SHP77 (cell line): Measurements from ENCODE around the gene IFNA10.
"Not testable (repeated sequence)": the region's sequence is repeated elsewhere in the genome, so short reads cannot be mapped to it uniquely, and the experiment has no call there.

Experiments
- DNase-seq, 2 experiments: peaks; one replicate each; lab custom pipeline; 2025; lab: John Stamatoyannopoulos, UW

The IFNA10 gene

DNA sequence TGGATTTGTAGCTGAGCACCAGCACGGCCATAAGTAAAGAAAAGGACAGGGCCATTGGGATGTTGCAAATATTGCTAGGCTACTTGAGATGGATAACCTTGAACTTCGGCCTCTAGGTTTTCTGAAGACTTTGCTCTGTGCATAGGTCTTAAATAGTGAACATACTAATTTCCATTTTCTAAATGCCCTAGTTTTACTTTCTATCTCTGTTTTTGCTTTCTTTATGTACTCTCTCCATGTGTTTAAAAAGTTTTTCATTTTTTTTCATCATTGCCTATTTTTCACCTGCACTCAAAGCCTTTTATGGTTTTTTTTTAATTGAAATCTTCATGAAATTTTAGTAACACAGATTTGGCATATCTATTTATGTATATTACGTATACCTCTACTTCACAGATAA, at the start of gene IFNA10:
TSS of gene IFNA10 (minus strand) at position 101 of the 400 bp plus-strand sequence. CDS start at position 55, 46 bp downstream.
- not testable (repeated sequence) for DNase-seq

GRCh38 chr9:21255538-21256212, 48.7 kb upstream of the IFNA10 start:
- no peak for DNase-seq

- peak in 1 of 2 experiments; percentile 22 for DNase-seq
These were observed 46.0 kb upstream of the IFNA10 start for GRCh38 chr9:21252721-21253547.

- DNase-seq, result no peak
These were observed 44.7 kb upstream of the IFNA10 start for GRCh38 chr9:21251638-21252037.

DNA sequence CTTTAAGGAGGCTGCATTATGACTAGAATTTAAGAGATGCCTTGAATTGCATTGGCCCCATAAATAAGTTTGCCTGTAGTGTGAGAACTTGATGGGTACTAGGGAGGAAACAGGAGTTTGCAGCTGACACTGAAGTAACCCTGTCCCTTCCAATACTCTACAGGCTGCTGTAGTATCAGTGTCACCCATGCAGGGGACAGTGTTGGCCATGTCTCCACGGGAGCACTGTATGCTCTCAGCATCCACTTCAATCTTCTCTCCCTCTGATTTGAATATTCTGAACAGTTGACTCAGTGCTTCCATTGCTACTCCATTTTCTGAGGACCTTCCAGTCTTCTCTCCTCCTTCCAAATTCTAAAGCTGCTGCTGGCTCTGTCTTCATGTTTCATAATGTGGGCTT, 44.2 kb upstream of the IFNA10 start:
- no peak for DNase-seq

- no peak for DNase-seq
These were observed 37.9 kb upstream of the IFNA10 start for GRCh38 chr9:21244836-21245235.

GRCh38 chr9:21239911-21240310, 33.0 kb upstream of the IFNA10 start, which contains the start of gene IFNA14:
Gene IFNA14, minus strand, starts transcription at chr9:21240005. Its CDS starts 70 bp downstream, at chr9:21239935.
- DNase-seq, result no peak

DNA sequence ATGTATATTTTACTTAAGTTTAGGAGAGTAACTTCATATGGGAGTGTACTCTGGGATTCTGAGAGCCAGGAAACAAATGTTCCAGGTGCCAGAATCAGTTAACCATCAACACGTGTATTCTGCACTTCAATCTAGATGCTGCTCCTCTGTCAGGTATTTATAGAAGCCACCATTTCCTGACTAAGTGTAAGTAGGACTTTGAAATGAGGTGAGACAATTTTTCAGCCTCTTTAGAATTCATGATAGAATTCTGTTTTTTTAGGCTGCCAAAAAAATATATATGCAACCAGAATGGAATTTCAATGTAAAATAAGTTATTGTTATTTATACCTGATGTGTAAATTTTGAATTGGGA, 29.4 kb upstream of the IFNA10 start:
- DNase-seq, result not testable (repeated sequence)

DNA sequence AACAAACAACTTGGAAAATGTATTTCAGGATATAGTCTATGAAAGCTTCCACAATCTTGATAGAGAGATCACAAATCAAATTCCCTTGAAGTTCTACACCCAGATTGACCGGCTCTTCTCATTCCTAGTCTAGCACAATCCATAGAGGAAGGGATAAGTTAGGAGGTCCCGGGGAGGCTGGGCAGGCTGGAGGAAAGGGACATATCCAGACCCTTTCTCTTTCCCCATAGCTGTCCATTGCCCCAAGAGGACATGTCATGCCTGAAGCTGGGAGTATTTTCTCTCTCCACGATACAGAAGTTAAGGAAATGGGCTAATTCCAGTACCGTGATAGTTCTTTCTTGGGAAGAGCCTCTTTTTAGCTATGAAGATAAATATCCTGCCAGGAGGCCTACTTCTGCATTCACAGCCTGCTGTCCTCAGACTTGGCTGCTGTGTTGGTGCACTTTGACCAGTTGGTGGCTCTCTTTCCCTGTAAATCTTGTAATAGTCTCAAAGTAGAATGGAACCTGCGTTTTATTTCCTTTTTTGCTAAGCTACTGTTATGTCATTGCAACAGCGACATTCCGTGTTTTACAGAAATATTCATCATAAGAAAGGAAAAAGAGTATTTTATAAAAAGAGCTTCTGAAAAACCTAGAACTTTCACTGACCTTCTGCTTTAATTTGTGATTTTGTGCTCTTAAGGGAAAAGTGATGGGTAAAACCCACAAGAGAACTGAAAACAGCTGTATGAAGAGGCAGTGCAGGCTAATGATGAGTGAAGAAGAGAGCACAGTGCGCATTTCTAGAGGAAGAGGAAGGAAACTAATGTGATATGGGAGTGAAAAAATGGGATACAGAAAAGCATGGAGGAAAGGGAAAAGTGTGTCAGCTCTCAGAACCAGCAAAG, 28.8 kb upstream of the IFNA10 start:
- peak in 1 of 2 experiments; percentile 1 for DNase-seq

GRCh38 chr9:21234153-21234687, 27.3 kb upstream of the IFNA10 start:
- no peak for DNase-seq

- no peak for DNase-seq
These were observed 26.3 kb upstream of the IFNA10 start for GRCh38 chr9:21233258-21233657.

GRCh38 chr9:21228122-21228521, 21.2 kb upstream of the IFNA10 start, which contains the start of gene IFNA17:
Gene IFNA17, minus strand, starts transcription at chr9:21228222. Its CDS starts 49 bp downstream, at chr9:21228173.
- no peak for DNase-seq

- not testable (repeated sequence) for DNase-seq
These were observed 10.3 kb upstream of the IFNA10 start, which contains the start of gene IFNA16 for GRCh38 chr9:21217211-21217610. Gene IFNA16, minus strand, starts transcription at chr9:21217311. Its CDS starts 6 bp downstream, at chr9:21217305.

GRCh38 chr9:21213411-21214326, 6.7 kb upstream of the IFNA10 start:
- not testable (repeated sequence) for DNase-seq

DNA sequence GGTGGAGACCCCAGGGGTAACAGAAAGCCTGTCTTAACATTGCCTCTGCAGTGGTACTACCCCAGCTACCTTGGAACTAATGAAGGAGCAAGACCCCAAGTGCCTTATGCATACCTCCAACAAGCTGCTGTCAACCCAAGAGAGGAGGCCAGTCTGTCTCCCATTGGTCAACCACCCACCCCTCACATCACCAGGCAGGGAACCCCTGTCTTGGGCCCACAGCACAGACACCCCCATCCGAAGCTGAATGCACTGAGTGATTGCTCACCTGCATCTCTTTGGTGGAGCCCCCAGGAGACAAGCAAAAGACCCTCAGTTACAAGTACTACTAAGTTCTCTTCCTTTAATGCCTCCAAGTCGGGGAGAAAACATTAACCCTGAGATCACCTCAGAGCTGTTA, 5.2 kb upstream of the IFNA10 start:
- not testable (repeated sequence) for DNase-seq

GRCh38 chr9:21210782-21211181, 3.8 kb upstream of the IFNA10 start:
- not testable (repeated sequence) for DNase-seq

DNA sequence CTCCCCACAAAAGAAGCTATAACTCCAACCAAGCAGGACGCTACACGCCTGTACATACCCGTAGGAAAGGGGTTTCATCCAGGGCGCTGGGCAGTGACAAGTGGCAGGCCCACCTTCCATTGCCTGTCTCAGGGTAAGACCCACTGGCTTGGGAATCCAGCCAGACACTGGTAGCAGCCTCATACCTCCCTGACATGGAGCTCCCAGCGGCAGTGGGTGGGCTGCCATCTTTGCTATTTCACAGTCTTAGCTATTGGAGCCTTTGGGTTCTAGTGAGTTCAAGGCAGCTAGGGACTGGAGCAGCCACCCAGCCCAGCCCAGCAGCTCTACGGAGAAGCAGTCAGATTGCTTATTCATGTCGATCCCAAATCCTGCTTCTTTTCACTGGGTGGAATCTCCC, 3.4 kb upstream of the IFNA10 start:
- DNase-seq, result no peak

- no peak for DNase-seq
These were observed 1.7 kb downstream of the IFNA10 start for GRCh38 chr9:21205204-21205603.

DNA sequence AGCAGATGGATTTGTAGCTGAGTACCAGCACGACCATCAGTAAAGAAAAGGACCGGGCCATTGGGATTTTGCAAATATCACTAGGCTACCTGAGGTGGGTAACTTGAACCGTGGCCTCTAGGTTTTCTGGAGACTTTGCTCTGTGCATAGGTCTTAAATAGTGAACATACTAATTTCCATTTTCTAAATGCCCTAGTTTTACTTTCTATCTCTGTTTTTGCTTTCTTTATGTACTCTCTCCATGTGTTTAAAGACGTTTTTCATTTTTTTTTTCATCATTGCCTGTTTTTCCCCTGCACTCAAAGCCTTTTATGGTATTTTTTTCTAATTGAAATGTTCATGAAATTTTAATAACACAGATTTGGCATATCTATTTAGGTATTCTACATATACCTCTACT, 4.8 kb downstream of the IFNA10 start, which contains the start of gene IFNA7:
TSS of gene IFNA7 (minus strand) at position 101 of the 400 bp plus-strand sequence. CDS start at position 61, 40 bp downstream.
- not testable (repeated sequence) for DNase-seq
